HG03354 (cell line): ENCODE results near the gene GAST.
"Not testable (repeated sequence)": the region's sequence is repeated elsewhere in the genome, so short reads cannot be mapped to it uniquely, and the experiment has no call there.

Source experiments
- ATAC-seq: cut with Tn5 transposase; IDR thresholded peaks from one replicate; pipeline ENCODE4 v1.9.1; 2021; ENCODE audit warnings: mild to moderate bottlenecking; ENCODE audit not compliant: unreplicated experiment, poor library complexity, severe bottlenecking

Gene GAST

GRCh38 chr17:41682631-41683030 is 29.5 kb upstream of the GAST start:
- no peak for ATAC-seq

GRCh38 chr17:41683441-41684007 is 28.6 kb upstream of the GAST start:
- no peak for ATAC-seq

- no peak for ATAC-seq
Observed at GRCh38 chr17:41684035-41684434, 28.1 kb upstream of the GAST start.

GRCh38 chr17:41685753-41686152 is 26.4 kb upstream of the GAST start:
- not testable (repeated sequence) for ATAC-seq

GRCh38 chr17:41686281-41686680 is 25.9 kb upstream of the GAST start:
- ATAC-seq: no peak

- ATAC-seq: peak; percentile 22
Observed at GRCh38 chr17:41687828-41688640, 24.1 kb upstream of the GAST start.

GRCh38 chr17:41688641-41689496 is 23.3 kb upstream of the GAST start, which contains the start of gene EIF1:
EIF1 (plus strand) TSS chr17:41688885; CDS start chr17:41689039, 154 bp downstream.
- peak; percentile 74 for ATAC-seq

- ATAC-seq: no peak
Observed at GRCh38 chr17:41689497-41690299, 22.4 kb upstream of the GAST start.

- ATAC-seq: no peak
Observed at GRCh38 chr17:41690497-41690896, 21.6 kb upstream of the GAST start.

- no peak for ATAC-seq
Observed at GRCh38 chr17:41691031-41691777, 20.9 kb upstream of the GAST start.

GRCh38 chr17:41692722-41693521 is 19.2 kb upstream of the GAST start:
- ATAC-seq: no peak

GRCh38 chr17:41695134-41695661 is 16.9 kb upstream of the GAST start:
- ATAC-seq: no peak

GRCh38 chr17:41695954-41696757 is 16.0 kb upstream of the GAST start:
- no peak for ATAC-seq

GRCh38 chr17:41697122-41697962 is 14.8 kb upstream of the GAST start:
- no peak for ATAC-seq

GRCh38 chr17:41700843-41701242 is 11.3 kb upstream of the GAST start:
- ATAC-seq: not testable (repeated sequence)

GRCh38 chr17:41702712-41703111 is 9.4 kb upstream of the GAST start:
- ATAC-seq: no peak
